ENCODE results near the gene GRPR.
"Not testable (repeated sequence)": the region's sequence is repeated elsewhere in the genome, so short reads cannot be mapped to it uniquely, and the experiment has no call there.

DNA sequence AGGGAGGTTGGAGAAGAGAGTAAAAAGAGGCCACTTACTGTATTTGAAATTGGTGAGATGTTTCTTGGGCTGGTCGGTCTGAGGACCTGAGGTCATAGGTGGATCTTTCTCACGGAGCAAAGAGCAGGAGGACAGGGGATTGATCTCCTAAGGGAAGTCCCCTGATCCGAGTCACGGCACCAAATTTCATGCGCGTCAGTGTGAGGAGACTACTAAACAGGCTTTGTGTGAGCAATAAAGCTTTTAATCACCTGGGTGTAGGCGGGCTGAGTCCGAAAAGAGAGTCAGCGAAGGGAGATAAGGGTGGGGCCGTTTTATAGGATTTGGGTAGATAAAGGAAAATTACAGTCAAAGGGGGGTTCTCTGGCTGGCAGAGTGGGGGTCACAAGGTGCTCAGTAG lies 60.5 kb downstream of the GRPR start:
- not testable (repeated sequence) for TF ChIP-seq ARNTL (CRISPR knock-in tag; IDR thresholded peaks at IDR 0.05; ENCODE audit: borderline replicate concordance, low read depth); ZNF70 (CRISPR knock-in tag; IDR thresholded peaks at IDR 0.05); ZFP3 (CRISPR knock-in tag; IDR thresholded peaks at IDR 0.05); ZNF565 (CRISPR knock-in tag; conservative IDR thresholded peaks at IDR 0.05; ENCODE audit: low read depth); TOX (CRISPR knock-in tag; IDR thresholded peaks at IDR 0.05; ENCODE audit: borderline replicate concordance); PPARA (CRISPR knock-in tag; IDR thresholded peaks at IDR 0.05; ENCODE audit: borderline replicate concordance); GLIS3 (CRISPR knock-in tag; IDR thresholded peaks at IDR 0.05)
- TF ChIP-seq, protein P1, sequence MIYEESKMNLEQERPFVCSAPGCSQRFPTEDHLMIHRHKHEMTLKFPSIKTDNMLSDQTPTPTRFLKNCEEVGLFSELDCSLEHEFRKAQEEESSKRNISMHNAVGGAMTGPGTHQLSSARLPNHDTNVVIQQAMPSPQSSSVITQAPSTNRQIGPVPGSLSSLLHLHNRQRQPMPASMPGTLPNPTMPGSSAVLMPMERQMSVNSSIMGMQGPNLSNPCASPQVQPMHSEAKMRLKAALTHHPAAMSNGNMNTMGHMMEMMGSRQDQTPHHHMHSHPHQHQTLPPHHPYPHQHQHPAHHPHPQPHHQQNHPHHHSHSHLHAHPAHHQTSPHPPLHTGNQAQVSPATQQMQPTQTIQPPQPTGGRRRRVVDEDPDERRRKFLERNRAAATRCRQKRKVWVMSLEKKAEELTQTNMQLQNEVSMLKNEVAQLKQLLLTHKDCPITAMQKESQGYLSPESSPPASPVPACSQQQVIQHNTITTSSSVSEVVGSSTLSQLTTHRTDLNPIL (CRISPR knock-in tag; IDR thresholded peaks at IDR 0.05; ENCODE audit: low read depth), result not testable (repeated sequence)
- TF ChIP-seq, protein P2, sequence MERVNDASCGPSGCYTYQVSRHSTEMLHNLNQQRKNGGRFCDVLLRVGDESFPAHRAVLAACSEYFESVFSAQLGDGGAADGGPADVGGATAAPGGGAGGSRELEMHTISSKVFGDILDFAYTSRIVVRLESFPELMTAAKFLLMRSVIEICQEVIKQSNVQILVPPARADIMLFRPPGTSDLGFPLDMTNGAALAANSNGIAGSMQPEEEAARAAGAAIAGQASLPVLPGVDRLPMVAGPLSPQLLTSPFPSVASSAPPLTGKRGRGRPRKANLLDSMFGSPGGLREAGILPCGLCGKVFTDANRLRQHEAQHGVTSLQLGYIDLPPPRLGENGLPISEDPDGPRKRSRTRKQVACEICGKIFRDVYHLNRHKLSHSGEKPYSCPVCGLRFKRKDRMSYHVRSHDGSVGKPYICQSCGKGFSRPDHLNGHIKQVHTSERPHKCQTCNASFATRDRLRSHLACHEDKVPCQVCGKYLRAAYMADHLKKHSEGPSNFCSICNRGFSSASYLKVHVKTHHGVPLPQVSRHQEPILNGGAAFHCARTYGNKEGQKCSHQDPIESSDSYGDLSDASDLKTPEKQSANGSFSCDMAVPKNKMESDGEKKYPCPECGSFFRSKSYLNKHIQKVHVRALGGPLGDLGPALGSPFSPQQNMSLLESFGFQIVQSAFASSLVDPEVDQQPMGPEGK (CRISPR knock-in tag; IDR thresholded peaks at IDR 0.05; ENCODE audit: borderline replicate concordance), result not testable (repeated sequence)
- TF ChIP-seq, protein P3, sequence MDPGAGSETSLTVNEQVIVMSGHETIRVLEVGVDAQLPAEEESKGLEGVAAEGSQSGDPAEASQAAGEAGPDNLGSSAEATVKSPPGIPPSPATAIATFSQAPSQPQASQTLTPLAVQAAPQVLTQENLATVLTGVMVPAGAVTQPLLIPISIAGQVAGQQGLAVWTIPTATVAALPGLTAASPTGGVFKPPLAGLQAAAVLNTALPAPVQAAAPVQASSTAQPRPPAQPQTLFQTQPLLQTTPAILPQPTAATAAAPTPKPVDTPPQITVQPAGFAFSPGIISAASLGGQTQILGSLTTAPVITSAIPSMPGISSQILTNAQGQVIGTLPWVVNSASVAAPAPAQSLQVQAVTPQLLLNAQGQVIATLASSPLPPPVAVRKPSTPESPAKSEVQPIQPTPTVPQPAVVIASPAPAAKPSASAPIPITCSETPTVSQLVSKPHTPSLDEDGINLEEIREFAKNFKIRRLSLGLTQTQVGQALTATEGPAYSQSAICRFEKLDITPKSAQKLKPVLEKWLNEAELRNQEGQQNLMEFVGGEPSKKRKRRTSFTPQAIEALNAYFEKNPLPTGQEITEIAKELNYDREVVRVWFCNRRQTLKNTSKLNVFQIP (CRISPR knock-in tag; IDR thresholded peaks at IDR 0.05; ENCODE audit: borderline replicate concordance, low read depth), result not testable (repeated sequence)
